Femur (tissue), 1 donor: ENCODE results near the gene S100A11.

ENCODE experiments used
- DNase-seq: peaks from one replicate; pipeline ENCODE4 v3.0.0-alpha.2; 2017

The S100A11 gene

GRCh38 chr1:152038871-152039270, 2.1 kb upstream of the S100A11 start:
- no peak for DNase-seq

- no peak for DNase-seq
Observed at GRCh38 chr1:152035539-152036266, 1.1 kb downstream of the S100A11 start.

GRCh38 chr1:152034654-152035538, 1.9 kb downstream of the S100A11 start:
- peak; percentile 59 for DNase-seq

- DNase-seq = no peak
Observed at GRCh38 chr1:152034324-152034653, 2.5 kb downstream of the S100A11 start.

- DNase-seq = no peak
Observed at GRCh38 chr1:152029929-152030211, 6.9 kb downstream of the S100A11 start.

- no peak for DNase-seq
Observed at GRCh38 chr1:152029144-152029928, 7.5 kb downstream of the S100A11 start.

GRCh38 chr1:152026895-152027294, 9.9 kb downstream of the S100A11 start:
- DNase-seq = no peak

- DNase-seq = no peak
Observed at GRCh38 chr1:152024223-152024622, 12.6 kb downstream of the S100A11 start.

- DNase-seq = no peak
Observed at GRCh38 chr1:152023221-152023620, 13.6 kb downstream of the S100A11 start.

- DNase-seq = no peak
Observed at GRCh38 chr1:152022474-152022873, 14.3 kb downstream of the S100A11 start.

GRCh38 chr1:152021569-152021968, 15.2 kb downstream of the S100A11 start:
- DNase-seq = no peak

- DNase-seq = no peak
Observed at GRCh38 chr1:152020849-152021248, 16.0 kb downstream of the S100A11 start.

GRCh38 chr1:152018537-152018936, 18.3 kb downstream of the S100A11 start:
- no peak for DNase-seq

GRCh38 chr1:152015766-152016165, 21.0 kb downstream of the S100A11 start:
- DNase-seq = no peak

GRCh38 chr1:152014943-152015342, 21.9 kb downstream of the S100A11 start:
- no peak for DNase-seq

GRCh38 chr1:152013664-152014237, 23.1 kb downstream of the S100A11 start:
- no peak for DNase-seq

GRCh38 chr1:152009691-152010090, 27.1 kb downstream of the S100A11 start:
- no peak for DNase-seq

GRCh38 chr1:152007047-152007446, 29.8 kb downstream of the S100A11 start:
- no peak for DNase-seq

GRCh38 chr1:152005360-152005912, 31.4 kb downstream of the S100A11 start:
- no peak for DNase-seq

GRCh38 chr1:152003846-152004442, 32.9 kb downstream of the S100A11 start:
- no peak for DNase-seq

GRCh38 chr1:152002960-152003359, 33.8 kb downstream of the S100A11 start:
- no peak for DNase-seq
